Osteocyte (in vitro differentiated cells): ENCODE data around the gene TDRD7. TPM values are rescaled to one million over a fixed set of nuclear protein-coding genes. Genes with fewer than 3 reads are reported as not detected.

Experiments used
- DNase-seq: peaks from one replicate; pipeline ENCODE4 v3.0.0; 2021; ENCODE audit warnings: mixed read lengths; ENCODE audit not compliant: unreplicated experiment; ENCODE audit errors: extremely low spot score
- H3K27ac Mint-ChIP-seq: one replicate; pipeline ENCODE4 v1.8.0; 2021; ENCODE audit warnings: mild to moderate bottlenecking, mixed read lengths; ENCODE audit not compliant: unreplicated experiment
- H3K27me3 Mint-ChIP-seq: one replicate; pipeline ENCODE4 v1.8.0; 2021; ENCODE audit warnings: mixed read lengths; ENCODE audit not compliant: unreplicated experiment
- H3K36me3 Mint-ChIP-seq: one replicate; pipeline ENCODE4 v1.8.0; 2021; ENCODE audit warnings: mixed read lengths; ENCODE audit not compliant: unreplicated experiment
- H3K4me1 Mint-ChIP-seq: one replicate; pipeline ENCODE4 v1.8.0; 2021; ENCODE audit warnings: mixed read lengths; ENCODE audit not compliant: unreplicated experiment
- H3K4me3 Mint-ChIP-seq: one replicate; pipeline ENCODE4 v1.8.0; 2021; ENCODE audit warnings: mild to moderate bottlenecking, moderate library complexity, mixed read lengths; ENCODE audit not compliant: unreplicated experiment
- H3K9me3 Mint-ChIP-seq: one replicate; pipeline ENCODE4 v1.8.0; 2021; ENCODE audit warnings: mixed read lengths; ENCODE audit not compliant: unreplicated experiment
- CTCF ChIP-seq: fragments of 200-600 bp; sonication (generic); IDR thresholded peaks from 2 replicates; pipeline ENCODE4 v1.5.0; 2021; ENCODE audit warnings: antibody characterized with exemption, mild to moderate bottlenecking, moderate library complexity
- total RNA-seq: library from RNA; stranded (reverse); gene quantifications from 2 replicates; pipeline ENCODE4 v1.2.1, GENCODE V29; 2021

The TDRD7 gene
- total RNA-seq, 1 donor from 2014 or later = 8.6 TPM

GRCh38 chr9:97387504-97387886, 24.4 kb upstream of the TDRD7 start:
- H3K27ac Mint-ChIP-seq = no peak overlapping the region
- H3K27me3 Mint-ChIP-seq = no peaks in the 10 kb centered on the region
- peaks cover 6% of the 10 kb centered on the region for H3K4me1 Mint-ChIP-seq
- no peak overlapping the region for H3K4me3 Mint-ChIP-seq
- no peaks in the 10 kb centered on the region for H3K9me3 Mint-ChIP-seq
- H3K36me3 Mint-ChIP-seq = no peaks in the 10 kb centered on the region
- no peak for TF ChIP-seq CTCF
- no peak for DNase-seq

DNA sequence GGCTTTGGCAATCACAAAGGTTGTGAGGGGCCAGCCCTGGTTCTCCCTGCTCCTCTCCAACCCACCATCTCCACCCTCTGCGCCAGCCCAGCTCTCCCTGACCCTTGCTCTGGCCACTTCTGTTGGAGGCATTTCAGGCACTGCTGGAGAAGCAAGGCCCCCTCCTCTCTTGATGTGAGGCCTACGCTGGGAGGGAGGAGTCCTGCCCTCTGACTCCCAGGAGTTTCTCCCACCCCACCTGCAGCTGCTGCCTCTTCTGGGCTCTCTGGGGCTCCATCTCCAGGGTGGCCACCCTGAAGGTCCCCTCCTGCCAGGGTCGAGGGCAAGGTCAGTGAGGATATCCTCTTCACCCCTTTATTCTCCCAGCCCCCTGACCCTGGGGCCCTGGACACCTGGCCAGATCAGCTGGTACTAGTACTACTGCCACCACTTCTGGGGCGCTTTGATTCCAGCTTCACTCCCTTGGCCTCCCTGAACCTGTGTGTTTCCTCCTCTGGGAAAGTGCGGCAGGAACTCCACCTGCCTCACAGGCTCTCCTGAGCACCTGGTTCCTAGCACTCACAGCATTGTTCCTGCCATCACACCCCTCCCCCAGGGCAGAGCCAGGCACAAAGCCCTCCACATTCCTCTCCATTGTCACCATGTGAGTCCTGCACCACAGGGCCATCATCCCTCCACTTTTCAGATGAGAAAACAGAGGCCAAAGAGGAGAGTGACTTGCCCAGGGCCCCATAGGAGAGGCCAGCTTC, 23.8 kb upstream of the TDRD7 start:
- no peaks in the 10 kb centered on the region for H3K27me3 Mint-ChIP-seq
- H3K9me3 Mint-ChIP-seq = no peaks in the 10 kb centered on the region
- no peak for TF ChIP-seq CTCF
- no peaks in the 10 kb centered on the region for H3K36me3 Mint-ChIP-seq
- H3K4me1 Mint-ChIP-seq = peaks cover under 1% of the 10 kb centered on the region
- H3K27ac Mint-ChIP-seq = no peak overlapping the region
- DNase-seq = no peak
- H3K4me3 Mint-ChIP-seq = no peak overlapping the region

GRCh38 chr9:97388721-97389238, 23.1 kb upstream of the TDRD7 start:
- Mint-ChIP-seq H3K4me1 (no peaks in the 10 kb centered on the region), H3K9me3 (no peaks in the 10 kb centered on the region), H3K27me3 (no peaks in the 10 kb centered on the region), H3K4me3 (no peak overlapping the region), H3K27ac (no peak overlapping the region), H3K36me3 (no peaks in the 10 kb centered on the region)
- no peak for TF ChIP-seq CTCF
- no peak for DNase-seq

DNA sequence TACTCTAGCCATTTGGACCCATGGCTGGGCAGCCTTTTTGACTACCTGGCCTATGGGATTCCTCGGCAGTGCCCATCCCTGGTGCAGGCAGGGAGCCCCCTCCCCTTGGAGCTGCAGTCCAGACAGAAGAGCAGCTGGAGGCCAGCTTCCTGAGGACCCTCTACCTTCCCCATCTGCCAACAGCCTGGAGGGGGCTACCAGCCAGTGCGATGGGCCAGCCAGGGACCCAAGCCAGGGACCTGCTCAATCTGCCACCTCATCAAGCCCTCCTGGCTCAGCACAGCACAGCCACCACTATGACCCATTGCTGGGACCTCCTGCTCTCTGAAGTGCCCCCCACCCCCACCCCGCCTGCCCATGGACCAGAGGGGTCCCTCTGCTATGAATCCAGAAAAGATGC, 22.6 kb upstream of the TDRD7 start:
- Mint-ChIP-seq H3K36me3 (no peaks in the 10 kb centered on the region), H3K27me3 (no peaks in the 10 kb centered on the region), H3K27ac (no peak overlapping the region), H3K4me3 (no peak overlapping the region), H3K9me3 (no peaks in the 10 kb centered on the region), H3K4me1 (no peaks in the 10 kb centered on the region)
- peak; percentile 38 for DNase-seq
- TF ChIP-seq CTCF = no peak

DNA sequence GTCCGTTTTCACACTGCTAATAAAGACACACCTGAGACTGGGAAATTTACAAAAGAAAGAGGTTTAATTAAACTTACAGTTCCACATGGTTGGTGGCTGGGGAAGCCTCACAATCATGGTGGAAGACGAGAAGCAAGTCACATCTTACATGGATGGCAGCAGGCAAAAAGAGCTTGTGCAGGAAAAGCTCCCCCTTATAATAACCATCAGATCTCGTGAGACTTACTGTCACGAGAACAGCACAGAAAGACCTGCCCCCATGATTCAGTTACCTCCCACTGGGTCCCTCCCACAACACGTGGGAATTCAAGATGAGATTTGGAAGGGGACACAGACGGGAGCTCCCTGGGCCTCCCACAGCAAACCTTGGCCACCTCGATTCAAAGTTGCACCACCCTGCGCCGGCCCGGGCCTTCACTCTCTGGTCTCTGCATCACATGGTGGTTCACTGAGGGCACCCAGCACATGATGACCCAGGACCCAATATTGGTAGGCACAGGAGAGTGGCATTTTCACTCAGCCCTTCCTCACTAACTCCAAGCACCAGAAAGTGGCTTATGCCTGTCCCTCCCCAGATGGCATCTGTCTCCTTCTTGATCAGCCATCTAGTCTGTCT, 21.0 kb upstream of the TDRD7 start:
- H3K9me3 Mint-ChIP-seq = no peaks in the 10 kb centered on the region
- H3K36me3 Mint-ChIP-seq = no peaks in the 10 kb centered on the region
- no peak overlapping the region for H3K27ac Mint-ChIP-seq
- TF ChIP-seq CTCF = no peak
- no peak for DNase-seq
- no peaks in the 10 kb centered on the region for H3K4me1 Mint-ChIP-seq
- no peak overlapping the region for H3K4me3 Mint-ChIP-seq
- H3K27me3 Mint-ChIP-seq = peaks cover 3% of the 10 kb centered on the region
